Keratinocyte (primary cell): ENCODE results near the gene TMEM151A. TPM values are rescaled to one million over a fixed set of nuclear protein-coding genes. Genes with fewer than 3 reads are reported as not detected.
A peak's percentile ranks its signal among the peaks of the same experiment; 100 is the strongest.

ENCODE experiments used
- DNase-seq: peaks from one replicate; pipeline ENCODE4 v3.0.0-alpha.2; 2011; ENCODE audit warnings: low read depth, missing footprints, low spot score
- FAIRE-seq: peaks from 2 replicates; lab custom pipeline; 2011; peaks lifted over from hg19 to GRCh38; lab: Jason Lieb, UNC
- H2AFZ ChIP-seq: 2 replicates; pipeline ENCODE4 v1.6.0; 2012; ENCODE audit warnings: low read length, control low read depth, inconsistent platforms; ENCODE audit not compliant: control insufficient read depth
- H3K27ac ChIP-seq: 2 replicates; pipeline ENCODE4 v1.5.1; 2011; ENCODE audit warnings: low read length; ENCODE audit not compliant: control insufficient read depth, insufficient read depth
- H3K27me3 ChIP-seq: 3 replicates; pipeline ENCODE4 v1.6.0; 2011; ENCODE audit warnings: low read length; ENCODE audit not compliant: control insufficient read depth, insufficient read depth; ENCODE audit errors: extremely low read depth
- H3K36me3 ChIP-seq, 2 experiments: 2 replicates in 1 of 2; 3 replicates in 1 of 2; pipeline ENCODE4 v1.5.1; 2011; ENCODE audit warnings: low read length in 2 of 2, mild to moderate bottlenecking in 1 of 2; ENCODE audit not compliant: control insufficient read depth in 2 of 2, insufficient read depth in 2 of 2; ENCODE audit errors: extremely low read depth in 1 of 2
- H3K4me1 ChIP-seq: 3 replicates; pipeline ENCODE4 v1.5.1; 2011; ENCODE audit warnings: low read length; ENCODE audit not compliant: control insufficient read depth, insufficient read depth; ENCODE audit errors: extremely low read depth
- H3K4me2 ChIP-seq: 3 replicates; pipeline ENCODE4 v1.6.0; 2011; ENCODE audit warnings: low read depth, low read length; ENCODE audit not compliant: control insufficient read depth, insufficient read depth; ENCODE audit errors: extremely low read depth
- H3K4me3 ChIP-seq, 3 experiments: fragments of 200-600 bp in 1 of 3; sonication (generic) in 1 of 3; 2 replicates in 2 of 3; 3 replicates in 1 of 3; pipeline ENCODE4 v1.5.1; 2011 to 2016; ENCODE audit warnings: low read length in 3 of 3, mild to moderate bottlenecking in 3 of 3, control low read depth in 2 of 3, inconsistent platforms in 1 of 3, low read depth in 1 of 3, mixed read lengths in 1 of 3, mixed run types in 1 of 3, moderate library complexity in 1 of 3; ENCODE audit not compliant: control insufficient read depth in 2 of 3, insufficient read depth in 2 of 3; ENCODE audit errors: extremely low read depth in 1 of 3
- H3K79me2 ChIP-seq: 2 replicates; pipeline ENCODE4 v1.6.0; 2012; ENCODE audit warnings: low read length; ENCODE audit not compliant: control insufficient read depth, insufficient read depth
- H3K9ac ChIP-seq: 3 replicates; pipeline ENCODE4 v1.6.0; 2011; ENCODE audit warnings: low read length; ENCODE audit not compliant: control insufficient read depth, insufficient read depth; ENCODE audit errors: extremely low read depth
- H3K9me1 ChIP-seq: 3 replicates; pipeline ENCODE4 v1.6.0; 2011; ENCODE audit warnings: low read length; ENCODE audit not compliant: control insufficient read depth, insufficient read depth; ENCODE audit errors: extremely low read depth
- H3K9me3 ChIP-seq: 2 replicates; pipeline ENCODE4 v1.5.1; 2012; ENCODE audit warnings: low read depth, low read length; ENCODE audit not compliant: control insufficient read depth
- H4K20me1 ChIP-seq: 3 replicates; pipeline ENCODE4 v1.6.0; 2011; ENCODE audit warnings: low read length; ENCODE audit not compliant: control insufficient read depth, insufficient read depth; ENCODE audit errors: extremely low read depth
- EZH2 ChIP-seq: IDR thresholded peaks from one replicate; pipeline ENCODE4 v1.6.1; 2012; ENCODE audit warnings: inconsistent platforms, mild to moderate bottlenecking, low read length, moderate library complexity
- dilution Hi-C: fragments of 300-500 bp; cut with MboI; formaldehyde crosslinking; loops from one replicate; pipeline ENCODE4 v1.7.0; 2020; ENCODE audit warnings: low sequenced_read_pairs; ENCODE audit not compliant: extremely low pct_ligation_motif_present
- polyA plus RNA-seq, 5 experiments: library from polyadenylated mRNA; depleted of rRNA in 3 of 5; stranded (reverse) in 3 of 5; stranded (forward) in 1 of 5; unstranded in 1 of 5; fragments of >200 nt; gene quantifications; 1 replicate in 1 of 5; 2 replicates in 3 of 5; 3 replicates in 1 of 5; pipeline versions ENCODE4 v1.2.1 to v1.2.3, GENCODE V29; 2011 to 2012; ENCODE audit warnings: missing spikeins in 2 of 5, low read depth in 1 of 5, low replicate concordance in 1 of 5
- TF ChIP-seq, protein P1 (sequence below), 3 experiments: IDR thresholded peaks in 1 of 3; conservative IDR thresholded peaks in 1 of 3; optimal IDR thresholded peaks in 1 of 3; 2 replicates in 2 of 3; 3 replicates in 1 of 3; pipeline versions ENCODE3 to v1.5.1; 2011; ENCODE audit warnings: low read length in 3 of 3, mild to moderate bottlenecking in 3 of 3, moderate library complexity in 2 of 3, control low read depth in 1 of 3, inconsistent platforms in 1 of 3; ENCODE audit not compliant: insufficient read depth in 2 of 3; ENCODE audit errors: extremely low read depth in 1 of 3

The TMEM151A gene
- polyA plus RNA-seq, 1 donor (not counting 4 experiments of a cell fraction or from before 2014, with no cell fraction given): not detected

DNA sequence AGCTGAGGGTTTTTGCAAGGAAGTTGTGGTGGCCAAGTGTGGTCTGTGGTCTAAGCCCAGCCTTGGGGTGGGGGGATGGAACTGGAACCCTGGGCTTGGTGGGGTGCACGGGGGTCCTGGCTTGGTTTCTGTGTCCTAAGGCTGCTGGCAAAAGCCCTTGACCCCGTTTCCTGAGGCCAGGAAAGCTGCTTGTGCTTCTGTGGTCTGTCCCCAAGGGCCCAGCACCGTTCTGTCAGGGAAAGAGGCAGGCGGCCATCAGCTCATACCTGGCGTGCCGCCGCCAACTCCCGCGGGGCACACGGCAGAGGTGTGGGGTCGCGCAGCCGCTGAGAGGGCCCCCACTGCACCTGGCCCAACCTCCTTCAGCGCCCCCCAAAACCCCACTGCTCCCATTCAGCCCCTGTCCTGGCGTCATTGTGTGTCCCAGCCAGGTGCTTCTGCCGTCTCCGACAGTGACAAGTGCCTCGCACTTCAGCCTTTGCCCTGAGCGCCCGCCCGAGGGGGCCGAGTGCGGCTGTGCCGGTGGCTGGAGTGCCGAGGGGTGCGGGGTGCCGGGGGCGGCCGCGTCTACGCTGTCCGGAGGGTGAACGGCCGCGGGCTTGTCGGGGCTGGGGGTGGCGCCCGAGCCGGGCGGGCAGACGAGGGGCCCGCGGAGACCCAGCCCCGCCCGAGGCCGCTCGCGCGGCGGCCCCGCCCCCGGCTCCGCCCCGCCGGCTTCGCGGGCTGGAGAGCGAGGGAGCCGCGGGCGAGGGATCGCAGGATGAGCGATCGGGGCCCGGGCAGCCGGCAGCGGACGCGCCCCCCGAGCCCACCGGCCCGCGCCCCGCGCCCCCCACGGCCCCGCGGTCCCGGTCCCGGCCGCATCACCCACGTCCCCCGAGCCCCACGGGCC lies 14.0 kb upstream of the TMEM151A start, which contains the start of gene CNIH2:
Gene CNIH2, plus strand, starts transcription at position 705 of the 892 bp plus-strand sequence. CDS start 282 bp downstream, outside the sequence.
- Histone ChIP-seq H3K27me3 (no peaks in the 10 kb centered on the region), H3K4me1 (no peaks in the 10 kb centered on the region), H3K9me1 (no peaks in the 10 kb centered on the region), H3K4me3 (no peak within 1 kb of the TSS), H3K9ac (no peak within 1 kb of the TSS), H3K79me2 (no peaks in the 10 kb centered on the region), H3K9me3 (no peaks in the 10 kb centered on the region), H3K27ac (no peak within 1 kb of the TSS), H4K20me1 (peaks cover 4% of the 10 kb centered on the region), H3K4me2 (peak within 1 kb of the TSS; percentile 37), H2AFZ (no peak within 1 kb of the TSS), H3K36me3 (peaks cover 17 to 23% of the 10 kb centered on the region in 2 experiments)
- TF ChIP-seq EZH2: no peak
- TF ChIP-seq, protein P1, sequence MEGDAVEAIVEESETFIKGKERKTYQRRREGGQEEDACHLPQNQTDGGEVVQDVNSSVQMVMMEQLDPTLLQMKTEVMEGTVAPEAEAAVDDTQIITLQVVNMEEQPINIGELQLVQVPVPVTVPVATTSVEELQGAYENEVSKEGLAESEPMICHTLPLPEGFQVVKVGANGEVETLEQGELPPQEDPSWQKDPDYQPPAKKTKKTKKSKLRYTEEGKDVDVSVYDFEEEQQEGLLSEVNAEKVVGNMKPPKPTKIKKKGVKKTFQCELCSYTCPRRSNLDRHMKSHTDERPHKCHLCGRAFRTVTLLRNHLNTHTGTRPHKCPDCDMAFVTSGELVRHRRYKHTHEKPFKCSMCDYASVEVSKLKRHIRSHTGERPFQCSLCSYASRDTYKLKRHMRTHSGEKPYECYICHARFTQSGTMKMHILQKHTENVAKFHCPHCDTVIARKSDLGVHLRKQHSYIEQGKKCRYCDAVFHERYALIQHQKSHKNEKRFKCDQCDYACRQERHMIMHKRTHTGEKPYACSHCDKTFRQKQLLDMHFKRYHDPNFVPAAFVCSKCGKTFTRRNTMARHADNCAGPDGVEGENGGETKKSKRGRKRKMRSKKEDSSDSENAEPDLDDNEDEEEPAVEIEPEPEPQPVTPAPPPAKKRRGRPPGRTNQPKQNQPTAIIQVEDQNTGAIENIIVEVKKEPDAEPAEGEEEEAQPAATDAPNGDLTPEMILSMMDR (optimal IDR thresholded peaks at IDR 0.05 in 1 of 3, IDR thresholded peaks at IDR 0.05 in 1 of 3, conservative IDR thresholded peaks at IDR 0.05 in 1 of 3; ENCODE audit: extremely low read depth in 1 of 3, insufficient read depth in 2 of 3, low read length in 3 of 3): no peak
- dilution Hi-C loops: no loop called here
- FAIRE-seq: no peak
- no peak for DNase-seq

DNA sequence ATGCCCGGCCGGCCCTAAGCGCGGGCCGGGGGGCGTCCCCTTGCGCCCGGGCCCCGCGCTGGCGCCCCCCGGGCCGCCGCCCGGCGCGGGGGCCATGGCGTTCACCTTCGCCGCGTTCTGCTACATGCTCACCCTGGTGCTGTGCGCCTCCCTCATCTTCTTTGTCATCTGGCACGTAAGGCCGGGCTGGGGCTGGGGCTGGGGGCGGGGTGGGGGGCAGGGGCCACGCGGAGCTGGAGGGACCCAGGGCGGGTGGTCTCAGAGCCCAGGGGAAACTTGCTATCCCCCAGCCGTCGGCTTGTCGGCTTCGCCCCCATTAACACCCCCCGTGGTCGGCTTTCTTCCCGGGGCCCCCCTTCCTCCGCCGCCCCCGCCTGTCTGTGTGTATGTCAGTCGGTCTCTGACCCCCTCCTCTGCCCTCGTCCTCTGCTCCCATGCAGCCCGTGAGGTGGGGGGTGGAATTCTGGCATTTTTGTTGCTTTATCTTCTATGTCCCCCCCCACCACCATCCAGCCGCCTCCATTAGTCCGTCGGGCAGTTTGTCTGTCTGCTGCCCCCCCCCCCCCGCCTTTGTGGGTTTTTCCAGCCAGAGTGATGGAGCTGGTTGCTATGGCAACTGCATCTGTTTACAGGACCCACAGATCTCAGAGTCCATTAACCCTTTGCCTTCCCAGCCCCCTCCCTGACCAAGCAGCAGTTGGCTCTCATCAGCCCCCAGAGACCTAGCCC lies 13.2 kb upstream of the TMEM151A start:
- no peak overlapping the region for H3K4me2 ChIP-seq
- no peaks in the 10 kb centered on the region for H3K4me1 ChIP-seq
- TF ChIP-seq, protein P1 (optimal IDR thresholded peaks at IDR 0.05 in 1 of 3, IDR thresholded peaks at IDR 0.05 in 1 of 3, conservative IDR thresholded peaks at IDR 0.05 in 1 of 3; ENCODE audit: extremely low read depth in 1 of 3, insufficient read depth in 2 of 3, low read length in 3 of 3): no peak
- no peak for TF ChIP-seq EZH2
- no peaks in the 10 kb centered on the region for H3K9me3 ChIP-seq
- H3K79me2 ChIP-seq: no peaks in the 10 kb centered on the region
- peaks cover 10% of the 10 kb centered on the region for H4K20me1 ChIP-seq
- FAIRE-seq (no peak), DNase-seq (no peak)
- no peak overlapping the region for H2AFZ ChIP-seq
- dilution Hi-C loops: no loop called here
- H3K4me3 ChIP-seq: no peak overlapping the region
- H3K9me1 ChIP-seq: no peaks in the 10 kb centered on the region
- H3K27ac ChIP-seq: no peak overlapping the region
- no peaks in the 10 kb centered on the region for H3K27me3 ChIP-seq
- peaks cover 15% of the 10 kb centered on the region in 2 experiments for H3K36me3 ChIP-seq
- H3K9ac ChIP-seq: no peak overlapping the region
